Calu3 (cell line): Measurements from ENCODE around the gene FCAMR. TPM values are rescaled to one million over a fixed set of nuclear protein-coding genes. Genes with fewer than 3 reads are reported as not detected.

Experiments
- BruUV-seq: library from RNA; stranded (reverse); fragments of 400-500 nt; replicated peaks from 2 replicates; lab custom pipeline; 2021; lab: Mats Ljungman, UMichigan
- CTCF ChIA-PET: fragments of 300-600 bp; sonication (Branson Sonifier 250); formaldehyde crosslinking; loops from one replicate; lab custom pipeline; 2022; ENCODE audit warnings: antibody characterized with exemption; lab: Charles Lee
- DNase-seq: peaks from one replicate; pipeline ENCODE4 v3.0.0; 2022
- H3K27ac Mint-ChIP-seq: one replicate; pipeline ENCODE4 v1.8.0; 2022; ENCODE audit warnings: mixed read lengths; ENCODE audit not compliant: unreplicated experiment
- H3K27me3 Mint-ChIP-seq: one replicate; pipeline ENCODE4 v1.8.0; 2022; ENCODE audit warnings: mixed read lengths; ENCODE audit not compliant: unreplicated experiment
- H3K36me3 Mint-ChIP-seq: one replicate; pipeline ENCODE4 v1.8.0; 2022; ENCODE audit warnings: mild to moderate bottlenecking, moderate library complexity, mixed read lengths; ENCODE audit not compliant: insufficient read depth, unreplicated experiment
- H3K4me1 Mint-ChIP-seq: one replicate; pipeline ENCODE4 v1.8.0; 2022; ENCODE audit warnings: mild to moderate bottlenecking, low read depth, mixed read lengths; ENCODE audit not compliant: unreplicated experiment
- H3K4me3 Mint-ChIP-seq: one replicate; pipeline ENCODE4 v1.8.0; 2022; ENCODE audit warnings: mild to moderate bottlenecking, low read depth, moderate library complexity, mixed read lengths; ENCODE audit not compliant: unreplicated experiment
- H3K9me3 Mint-ChIP-seq: one replicate; pipeline ENCODE4 v1.8.0; 2022; ENCODE audit warnings: low read depth, mixed read lengths; ENCODE audit not compliant: unreplicated experiment
- intact Hi-C: fragments of 100-400 bp; cut with micrococcal nuclease; formaldehyde crosslinking; loops from one replicate; pipeline ENCODE4 v1.10.0; 2022; ENCODE audit not compliant: unreplicated experiment
- total RNA-seq: library from RNA; stranded (reverse); gene quantifications from 2 replicates; pipeline ENCODE4 v1.2.3, GENCODE V29; 2022
- TF ChIP-seq, protein P1 (sequence below): fragments of 200-600 bp; IDR thresholded peaks from one replicate; pipeline ENCODE4 v1.8.0; 2022; ENCODE audit warnings: antibody characterized with exemption; ENCODE audit not compliant: unreplicated experiment

FCAMR gene
- total RNA-seq, 1 experiment from 2014 or later: not detected

DNA sequence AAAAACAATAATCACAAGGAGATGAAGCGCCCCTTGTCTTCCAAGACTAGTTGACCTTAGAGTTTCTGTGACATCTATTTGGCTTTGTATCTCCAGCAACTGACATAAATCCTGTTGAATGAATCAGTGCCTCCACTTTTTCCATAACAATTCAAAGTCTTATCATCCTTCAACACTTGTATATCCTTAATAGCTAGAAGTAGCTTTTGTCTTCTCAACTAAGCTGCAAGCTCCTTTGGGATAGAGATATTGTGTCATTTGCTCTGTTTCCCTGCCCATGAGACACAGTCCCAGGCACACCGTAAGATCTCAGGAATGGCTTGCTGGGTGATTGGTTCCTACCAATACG, 29.7 kb downstream of the FCAMR start:
- CTCF ChIA-PET: interaction anchor here (0.8 to 1.2 kb wide), 2 partner anchors 14 to 305 kb away, joined by 3 read pairs; partner anchors contain the start of gene DYRK3
- H3K9me3 Mint-ChIP-seq: no peaks in the 10 kb centered on the region
- H3K36me3 Mint-ChIP-seq: peaks cover 37% of the 10 kb centered on the region
- no peak overlapping the region for H3K4me3 Mint-ChIP-seq
- H3K27ac Mint-ChIP-seq: peak overlapping the region; percentile 86
- TF ChIP-seq, protein P1, sequence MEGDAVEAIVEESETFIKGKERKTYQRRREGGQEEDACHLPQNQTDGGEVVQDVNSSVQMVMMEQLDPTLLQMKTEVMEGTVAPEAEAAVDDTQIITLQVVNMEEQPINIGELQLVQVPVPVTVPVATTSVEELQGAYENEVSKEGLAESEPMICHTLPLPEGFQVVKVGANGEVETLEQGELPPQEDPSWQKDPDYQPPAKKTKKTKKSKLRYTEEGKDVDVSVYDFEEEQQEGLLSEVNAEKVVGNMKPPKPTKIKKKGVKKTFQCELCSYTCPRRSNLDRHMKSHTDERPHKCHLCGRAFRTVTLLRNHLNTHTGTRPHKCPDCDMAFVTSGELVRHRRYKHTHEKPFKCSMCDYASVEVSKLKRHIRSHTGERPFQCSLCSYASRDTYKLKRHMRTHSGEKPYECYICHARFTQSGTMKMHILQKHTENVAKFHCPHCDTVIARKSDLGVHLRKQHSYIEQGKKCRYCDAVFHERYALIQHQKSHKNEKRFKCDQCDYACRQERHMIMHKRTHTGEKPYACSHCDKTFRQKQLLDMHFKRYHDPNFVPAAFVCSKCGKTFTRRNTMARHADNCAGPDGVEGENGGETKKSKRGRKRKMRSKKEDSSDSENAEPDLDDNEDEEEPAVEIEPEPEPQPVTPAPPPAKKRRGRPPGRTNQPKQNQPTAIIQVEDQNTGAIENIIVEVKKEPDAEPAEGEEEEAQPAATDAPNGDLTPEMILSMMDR: no peak
- no peak for DNase-seq
- peaks cover 58% of the 10 kb centered on the region for H3K4me1 Mint-ChIP-seq
- intact Hi-C loops: no loop called here
- no TSS peak for BruUV-seq
- no peaks in the 10 kb centered on the region for H3K27me3 Mint-ChIP-seq

GRCh38 chr1:206939841-206940587, 30.2 kb downstream of the FCAMR start:
- Mint-ChIP-seq H3K4me1 (peaks cover 57% of the 10 kb centered on the region), H3K27me3 (no peaks in the 10 kb centered on the region), H3K4me3 (no peak overlapping the region), H3K36me3 (peaks cover 33% of the 10 kb centered on the region), H3K9me3 (no peaks in the 10 kb centered on the region), H3K27ac (peak overlapping the region; percentile 58)
- intact Hi-C loops: no loop called here
- DNase-seq: no peak
- BruUV-seq: no TSS peak
- CTCF ChIA-PET: interaction anchor here (0.8 kb wide), 1 partner anchor 13 kb away, joined by 3 read pairs; no protein-coding TSS in a partner anchor
- TF ChIP-seq, protein P1: no peak

GRCh38 chr1:206939131-206939530, 31.1 kb downstream of the FCAMR start:
- no peaks in the 10 kb centered on the region for H3K27me3 Mint-ChIP-seq

DNA sequence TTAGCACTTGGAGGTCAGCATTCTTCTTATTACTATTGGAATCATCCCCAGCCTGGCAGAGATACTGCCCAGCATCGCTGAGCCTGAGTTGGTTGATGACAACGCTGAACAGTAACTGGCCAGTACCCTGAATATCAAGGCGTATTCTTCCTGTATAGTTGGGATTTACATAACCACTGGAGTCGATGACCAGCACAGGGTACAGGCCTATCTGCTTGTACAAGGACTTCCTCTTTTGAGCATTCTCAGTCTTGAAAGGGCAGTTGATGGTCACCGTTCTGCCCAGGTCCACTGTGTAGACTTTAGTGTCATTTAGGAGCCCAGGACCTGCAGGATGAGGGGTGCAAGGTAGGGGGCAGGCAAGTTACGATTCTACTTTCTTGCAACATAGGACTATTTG, 32.8 kb downstream of the FCAMR start:
- Mint-ChIP-seq H3K27me3 (no peaks in the 10 kb centered on the region), H3K36me3 (peaks cover 25% of the 10 kb centered on the region), H3K27ac (no peak overlapping the region), H3K4me1 (peaks cover 34% of the 10 kb centered on the region), H3K9me3 (no peaks in the 10 kb centered on the region), H3K4me3 (no peak overlapping the region)
- CTCF ChIA-PET: interaction anchor here (0.7 to 1.0 kb wide), 2 partner anchors 21 to 95 kb away, joined by 3 read pairs; partner anchors contain the start of gene C1orf116
- no peak for DNase-seq
- intact Hi-C loops: no loop called here
- no TSS peak for BruUV-seq
- TF ChIP-seq, protein P1: no peak

More at GRCh38 chr1:206939131-206939530, 31.1 kb downstream of the FCAMR start:
- CTCF ChIA-PET: no interaction called here
- DNase-seq: no peak
- Mint-ChIP-seq H3K4me1 (peaks cover 51% of the 10 kb centered on the region), H3K27ac (no peak overlapping the region), H3K9me3 (no peaks in the 10 kb centered on the region), H3K4me3 (no peak overlapping the region), H3K36me3 (peaks cover 33% of the 10 kb centered on the region)
- BruUV-seq: no TSS peak
- intact Hi-C loops: no loop called here
- TF ChIP-seq, protein P1: no peak
